ENCODE data around the gene KRTAP11-1. TPM values are rescaled to one million over a fixed set of nuclear protein-coding genes. Genes with fewer than 3 reads are reported as not detected.

Gene KRTAP11-1
- total RNA-seq, 2 donors from 2014 or later, result 0.68 TPM; not detected in 1

DNA sequence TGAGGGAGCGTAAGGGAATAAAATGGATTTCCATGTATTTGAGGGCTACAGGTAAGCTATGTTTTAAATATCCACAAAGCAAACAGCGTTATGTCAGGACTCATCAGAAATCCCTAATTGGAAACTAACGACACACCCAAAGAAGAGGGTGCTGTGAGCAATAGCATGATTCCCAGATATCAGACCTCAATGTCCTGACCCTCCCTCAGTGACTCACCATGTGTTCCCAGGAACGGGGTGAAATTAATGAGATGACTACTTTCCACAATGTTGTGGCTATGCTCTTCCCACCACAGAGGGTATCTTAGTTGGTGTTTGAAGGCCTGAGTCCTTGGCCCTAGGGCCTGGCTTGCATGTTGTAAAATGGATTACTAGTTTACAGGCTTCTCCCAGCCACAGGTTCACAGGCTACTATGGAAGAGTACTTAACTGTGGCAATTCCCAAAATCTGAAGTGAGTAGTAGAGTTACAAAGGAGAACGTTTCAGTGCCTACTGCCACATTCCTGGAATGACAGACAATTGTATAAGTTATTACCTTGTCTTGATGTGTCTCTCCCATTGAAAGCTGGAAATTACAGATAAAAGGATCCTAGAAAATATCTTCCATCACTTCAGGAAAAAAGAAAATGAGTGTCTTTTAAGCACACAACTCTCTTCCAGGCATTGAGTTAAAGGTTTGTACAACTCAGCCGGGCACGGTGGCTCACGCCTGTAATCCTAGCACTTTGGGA, 1.7 kb upstream of the KRTAP11-1 start:
- no peaks in the 10 kb centered on the region for H3K4me1 ChIP-seq (replicated peaks)
- WGBS, result 85% methylated on average over 8 of the region's 8 CpGs
- intact Hi-C loops (cut with DNase I), result no loop called here
- H3K27me3 ChIP-seq (replicated peaks; ENCODE audit: insufficient read depth), result no peaks in the 10 kb centered on the region
- no peaks in the 10 kb centered on the region for H3K36me3 ChIP-seq
- no peak overlapping the region for H3K27ac ChIP-seq
- H3K9me3 ChIP-seq, result no peaks in the 10 kb centered on the region
- no peak for DNase-seq (ENCODE audit: low spot score)
- TF ChIP-seq, protein P1, sequence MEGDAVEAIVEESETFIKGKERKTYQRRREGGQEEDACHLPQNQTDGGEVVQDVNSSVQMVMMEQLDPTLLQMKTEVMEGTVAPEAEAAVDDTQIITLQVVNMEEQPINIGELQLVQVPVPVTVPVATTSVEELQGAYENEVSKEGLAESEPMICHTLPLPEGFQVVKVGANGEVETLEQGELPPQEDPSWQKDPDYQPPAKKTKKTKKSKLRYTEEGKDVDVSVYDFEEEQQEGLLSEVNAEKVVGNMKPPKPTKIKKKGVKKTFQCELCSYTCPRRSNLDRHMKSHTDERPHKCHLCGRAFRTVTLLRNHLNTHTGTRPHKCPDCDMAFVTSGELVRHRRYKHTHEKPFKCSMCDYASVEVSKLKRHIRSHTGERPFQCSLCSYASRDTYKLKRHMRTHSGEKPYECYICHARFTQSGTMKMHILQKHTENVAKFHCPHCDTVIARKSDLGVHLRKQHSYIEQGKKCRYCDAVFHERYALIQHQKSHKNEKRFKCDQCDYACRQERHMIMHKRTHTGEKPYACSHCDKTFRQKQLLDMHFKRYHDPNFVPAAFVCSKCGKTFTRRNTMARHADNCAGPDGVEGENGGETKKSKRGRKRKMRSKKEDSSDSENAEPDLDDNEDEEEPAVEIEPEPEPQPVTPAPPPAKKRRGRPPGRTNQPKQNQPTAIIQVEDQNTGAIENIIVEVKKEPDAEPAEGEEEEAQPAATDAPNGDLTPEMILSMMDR (IDR thresholded peaks at IDR 0.05), result no peak
- TF ChIP-seq POLR2A (IDR thresholded peaks at IDR 0.05) (no peak), POLR2AphosphoS5 (IDR thresholded peaks at IDR 0.05) (no peak)
- H3K4me3 ChIP-seq, result no peak overlapping the region

DNA sequence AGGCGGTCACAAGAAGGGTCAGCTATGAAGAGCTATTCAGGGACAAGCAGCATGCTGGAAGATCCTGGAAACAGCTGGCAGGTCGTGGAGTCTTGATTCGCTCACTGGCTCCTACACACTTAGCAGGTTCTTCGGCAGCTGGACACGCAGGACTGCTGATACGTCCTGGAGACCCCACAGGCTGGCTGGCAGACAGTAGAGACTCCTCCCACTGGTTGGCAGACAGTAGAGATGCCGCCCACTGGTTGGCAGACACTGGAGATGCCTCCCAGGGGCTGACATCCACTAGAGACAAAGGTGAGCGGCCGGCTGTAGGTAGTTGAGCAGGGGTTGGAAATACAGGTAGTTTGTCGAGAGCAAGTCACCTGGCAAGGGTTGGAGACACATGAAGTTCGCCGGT, 466 bp downstream of the KRTAP11-1 start:
- Histone ChIP-seq H3K27me3 (replicated peaks; ENCODE audit: insufficient read depth) (no peaks in the 10 kb centered on the region), H3K4me1 (replicated peaks) (no peaks in the 10 kb centered on the region), H3K4me3 (no peak overlapping the region), H3K27ac (no peak overlapping the region), H3K36me3 (no peaks in the 10 kb centered on the region), H3K9me3 (no peaks in the 10 kb centered on the region)
- no peak for TF ChIP-seq POLR2AphosphoS5 (IDR thresholded peaks at IDR 0.05)
- TF ChIP-seq, protein P1 (IDR thresholded peaks at IDR 0.05), result no peak
- no peak for TF ChIP-seq POLR2A (IDR thresholded peaks at IDR 0.05)
- WGBS, result 79% methylated on average over 12 of the region's 12 CpGs
- intact Hi-C loops (cut with DNase I), result no loop called here
- DNase-seq (ENCODE audit: low spot score), result no peak

DNA sequence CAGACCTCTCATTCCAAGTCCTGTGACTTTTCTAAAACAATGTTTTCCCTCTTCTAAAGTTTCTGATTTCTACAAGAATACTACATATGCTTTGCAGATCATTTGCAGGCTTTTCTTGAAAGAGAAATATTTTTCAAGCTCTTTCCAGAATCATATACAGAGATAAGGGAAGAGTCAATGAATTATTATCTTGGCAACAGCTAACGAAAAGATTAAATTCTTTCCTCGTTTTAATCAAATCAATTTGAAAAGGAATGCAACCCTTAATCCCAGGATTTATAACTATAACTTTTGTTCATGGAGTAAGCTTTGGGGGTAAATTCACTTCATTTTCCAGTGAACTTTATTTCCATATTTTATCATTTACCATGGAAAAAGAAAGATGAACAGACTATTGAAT, 6.9 kb downstream of the KRTAP11-1 start:
- no peak for TF ChIP-seq POLR2AphosphoS5 (IDR thresholded peaks at IDR 0.05)
- TF ChIP-seq, protein P1 (IDR thresholded peaks at IDR 0.05), result no peak
- no peak for TF ChIP-seq POLR2A (IDR thresholded peaks at IDR 0.05)
- H3K36me3 ChIP-seq, result no peaks in the 10 kb centered on the region
- H3K27me3 ChIP-seq (replicated peaks; ENCODE audit: insufficient read depth), result no peaks in the 10 kb centered on the region
- no peaks in the 10 kb centered on the region for H3K9me3 ChIP-seq
- intact Hi-C loops (cut with DNase I), result no loop called here
- no peak overlapping the region for H3K4me3 ChIP-seq
- no peaks in the 10 kb centered on the region for H3K4me1 ChIP-seq (replicated peaks)
- WGBS, result 58% methylated on average over 2 of the region's 2 CpGs
- DNase-seq (ENCODE audit: low spot score), result no peak
- no peak overlapping the region for H3K27ac ChIP-seq

DNA sequence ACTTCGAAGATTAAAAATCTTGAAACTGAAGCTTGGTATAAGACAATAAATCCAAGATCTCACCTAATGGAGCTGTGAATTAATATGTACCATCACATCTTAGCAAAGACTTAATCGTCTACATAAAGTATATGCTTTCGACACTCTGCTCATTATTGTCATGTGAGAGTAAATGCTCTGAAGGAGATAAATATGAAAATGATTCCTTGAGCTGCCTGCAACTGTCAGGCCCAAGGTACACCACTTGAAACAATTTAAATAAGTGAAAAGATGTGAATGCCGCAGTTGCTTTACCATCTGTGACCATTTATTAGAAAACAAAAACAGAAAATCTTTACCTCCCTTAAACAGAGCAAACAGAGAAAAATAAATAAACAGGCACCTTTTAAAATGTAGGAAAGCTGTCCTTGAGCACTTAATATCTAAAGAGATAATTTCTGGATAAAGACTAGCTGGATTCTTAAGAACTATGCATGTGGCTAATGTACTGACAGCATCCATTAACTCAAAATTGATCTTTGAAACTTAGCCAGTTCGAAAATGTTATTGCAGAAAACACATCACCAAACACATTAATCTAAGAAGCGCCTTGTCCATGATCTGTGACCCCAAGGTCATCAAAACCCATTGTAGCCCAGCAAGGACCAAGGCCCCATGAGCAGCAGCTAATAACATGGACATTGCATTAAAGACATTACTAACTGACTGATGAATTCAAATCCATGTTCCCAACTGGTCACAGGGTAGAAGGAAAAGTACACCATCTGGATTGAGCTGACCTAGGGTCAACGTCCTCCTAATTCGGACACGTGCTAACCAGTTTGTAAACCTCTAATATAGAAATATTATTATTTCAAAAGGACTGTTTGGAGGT, 33.5 kb downstream of the KRTAP11-1 start:
- no peaks in the 10 kb centered on the region for H3K36me3 ChIP-seq
- 89% methylated on average over 9 of the region's 9 CpGs for WGBS
- H3K9me3 ChIP-seq, result no peaks in the 10 kb centered on the region
- H3K4me3 ChIP-seq, result no peak overlapping the region
- DNase-seq (ENCODE audit: low spot score), result no peak
- H3K27me3 ChIP-seq (replicated peaks; ENCODE audit: insufficient read depth), result no peaks in the 10 kb centered on the region
- no peak overlapping the region for H3K27ac ChIP-seq
- TF ChIP-seq POLR2A (IDR thresholded peaks at IDR 0.05), result no peak
- no peak for TF ChIP-seq POLR2AphosphoS5 (IDR thresholded peaks at IDR 0.05)
- TF ChIP-seq, protein P1 (IDR thresholded peaks at IDR 0.05), result no peak
- no peaks in the 10 kb centered on the region for H3K4me1 ChIP-seq (replicated peaks)
- intact Hi-C loops (cut with DNase I), result no loop called here

All from prostate gland (tissue), 2 donors.